ENCODE data around the gene SHF.

SHF gene

GRCh38 chr15:45168751-45169551, 18.8 kb downstream of the SHF start:
- no peak overlapping the region for H3K4me3 ChIP-seq (ENCODE audit: extremely low read depth, insufficient read depth, low read length, poor library complexity, severe bottlenecking)
- 90 to 93% methylated on average over 4 to 6 of the region's 9 CpGs for WGBS, 2 experiments (ENCODE audit: insufficient coverage in 2 of 2)
- peaks cover 4% of the 10 kb centered on the region for H3K4me1 ChIP-seq (ENCODE audit: control insufficient read depth, insufficient read depth, low read length, poor library complexity, severe bottlenecking)
- H3K36me3 ChIP-seq (ENCODE audit: control insufficient read depth, insufficient read depth, low read length): no peaks in the 10 kb centered on the region
- H3K27ac ChIP-seq (ENCODE audit: low read depth, low read length, severe bottlenecking): no peak overlapping the region
- H3K9me3 ChIP-seq (ENCODE audit: control insufficient read depth, low read length): no peaks in the 10 kb centered on the region

DNA sequence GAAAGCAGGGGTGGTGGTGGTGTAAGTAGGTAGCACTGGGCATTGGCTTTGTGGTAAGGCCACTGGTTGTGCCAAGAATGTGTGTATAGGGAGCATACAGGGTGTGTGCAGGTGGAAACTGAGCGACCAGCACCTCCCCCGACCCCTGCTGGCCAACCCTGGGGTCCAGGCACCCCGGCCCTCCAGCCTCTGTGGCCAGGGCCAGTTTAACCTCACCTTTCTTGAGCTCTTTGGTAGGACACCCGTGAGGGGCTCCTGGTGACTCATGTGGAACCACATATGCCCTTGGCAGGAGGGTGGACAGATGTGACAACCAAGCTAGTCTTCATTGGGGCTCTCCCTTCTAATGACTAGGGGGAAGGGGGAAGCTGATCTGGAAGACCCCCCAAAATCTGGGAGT, 19.5 kb downstream of the SHF start:
- Histone ChIP-seq H3K36me3 (ENCODE audit: control insufficient read depth, insufficient read depth, low read length) (no peaks in the 10 kb centered on the region), H3K27ac (ENCODE audit: low read depth, low read length, severe bottlenecking) (peak overlapping the region; percentile 99), H3K4me3 (ENCODE audit: extremely low read depth, insufficient read depth, low read length, poor library complexity, severe bottlenecking) (no peak overlapping the region), H3K9me3 (ENCODE audit: control insufficient read depth, low read length) (no peaks in the 10 kb centered on the region), H3K4me1 (ENCODE audit: control insufficient read depth, insufficient read depth, low read length, poor library complexity, severe bottlenecking) (peaks cover 4% of the 10 kb centered on the region)
- WGBS, 2 experiments (ENCODE audit: insufficient coverage in 2 of 2): 89 to 96% methylated on average over 3 of the region's 4 CpGs

DNA sequence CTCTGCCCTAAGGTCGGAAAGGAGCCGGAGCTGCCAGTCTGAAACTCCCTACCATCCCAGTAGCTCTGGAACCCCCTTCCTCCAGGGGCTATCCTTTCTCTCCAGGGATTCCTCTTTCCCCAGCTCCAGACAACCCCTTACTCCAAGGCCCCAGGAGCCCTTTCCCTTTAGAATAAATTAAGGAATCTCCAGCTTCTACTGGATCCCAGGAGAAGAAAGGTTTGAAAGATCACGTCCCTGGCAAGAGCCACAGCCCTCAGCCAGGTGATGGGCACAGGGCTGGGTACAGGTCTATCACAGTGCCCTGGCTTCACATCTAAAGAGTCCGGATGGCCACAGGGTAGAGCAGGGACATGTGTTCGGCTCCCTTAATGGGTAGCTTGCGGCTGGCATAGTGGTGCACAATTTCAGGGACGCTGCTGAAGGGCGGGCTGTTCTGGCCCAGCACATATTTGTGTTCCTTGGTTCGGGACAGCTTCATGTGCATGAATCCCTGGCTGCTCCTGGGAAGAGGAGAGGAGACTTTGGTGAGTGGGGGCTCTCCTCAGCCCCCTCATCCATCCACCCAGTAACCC, 20.0 kb downstream of the SHF start:
- Histone ChIP-seq H3K9me3 (ENCODE audit: control insufficient read depth, low read length) (no peaks in the 10 kb centered on the region), H3K4me3 (ENCODE audit: extremely low read depth, insufficient read depth, low read length, poor library complexity, severe bottlenecking) (no peak overlapping the region), H3K36me3 (ENCODE audit: control insufficient read depth, insufficient read depth, low read length) (no peaks in the 10 kb centered on the region), H3K4me1 (ENCODE audit: control insufficient read depth, insufficient read depth, low read length, poor library complexity, severe bottlenecking) (peaks cover 8% of the 10 kb centered on the region), H3K27ac (ENCODE audit: low read depth, low read length, severe bottlenecking) (peak overlapping the region; percentile 99)
- 84 to 93% methylated on average over 5 to 8 of the region's 9 CpGs for WGBS, 2 experiments (ENCODE audit: insufficient coverage in 2 of 2)

- peak overlapping the region; percentile 99 for H3K27ac ChIP-seq (ENCODE audit: low read depth, low read length, severe bottlenecking)
- no peaks in the 10 kb centered on the region for H3K36me3 ChIP-seq (ENCODE audit: control insufficient read depth, insufficient read depth, low read length)
- no peaks in the 10 kb centered on the region for H3K9me3 ChIP-seq (ENCODE audit: control insufficient read depth, low read length)
- peak overlapping the region; percentile 42 for H3K4me3 ChIP-seq (ENCODE audit: extremely low read depth, insufficient read depth, low read length, poor library complexity, severe bottlenecking)
- 0 to 1% methylated on average over 22 to 55 of the region's 79 CpGs for WGBS, 2 experiments (ENCODE audit: insufficient coverage in 2 of 2)
- peaks cover 12% of the 10 kb centered on the region for H3K4me1 ChIP-seq (ENCODE audit: control insufficient read depth, insufficient read depth, low read length, poor library complexity, severe bottlenecking)
These were observed 20.7 kb downstream of the SHF start for GRCh38 chr15:45166834-45167630.

- Histone ChIP-seq H3K27ac (ENCODE audit: low read depth, low read length, severe bottlenecking) (no peak overlapping the region), H3K36me3 (ENCODE audit: control insufficient read depth, insufficient read depth, low read length) (no peaks in the 10 kb centered on the region), H3K4me3 (ENCODE audit: extremely low read depth, insufficient read depth, low read length, poor library complexity, severe bottlenecking) (no peak overlapping the region), H3K9me3 (ENCODE audit: control insufficient read depth, low read length) (no peaks in the 10 kb centered on the region), H3K4me1 (ENCODE audit: control insufficient read depth, insufficient read depth, low read length, poor library complexity, severe bottlenecking) (peaks cover 12% of the 10 kb centered on the region)
- WGBS, 2 experiments (ENCODE audit: insufficient coverage in 2 of 2): 83 to 93% methylated on average over 3 of the region's 5 CpGs
These were observed 22.2 kb downstream of the SHF start for GRCh38 chr15:45165536-45165935.

- H3K4me3 ChIP-seq (ENCODE audit: extremely low read depth, insufficient read depth, low read length, poor library complexity, severe bottlenecking): no peak overlapping the region
- peaks cover 12% of the 10 kb centered on the region for H3K4me1 ChIP-seq (ENCODE audit: control insufficient read depth, insufficient read depth, low read length, poor library complexity, severe bottlenecking)
- H3K27ac ChIP-seq (ENCODE audit: low read depth, low read length, severe bottlenecking): no peak overlapping the region
- no peaks in the 10 kb centered on the region for H3K36me3 ChIP-seq (ENCODE audit: control insufficient read depth, insufficient read depth, low read length)
- no CpG with 5 or more reads among the region's 1 CpG for WGBS, 2 experiments (ENCODE audit: insufficient coverage in 2 of 2)
- no peaks in the 10 kb centered on the region for H3K9me3 ChIP-seq (ENCODE audit: control insufficient read depth, low read length)
These were observed 22.9 kb downstream of the SHF start for GRCh38 chr15:45164914-45165313.

DNA sequence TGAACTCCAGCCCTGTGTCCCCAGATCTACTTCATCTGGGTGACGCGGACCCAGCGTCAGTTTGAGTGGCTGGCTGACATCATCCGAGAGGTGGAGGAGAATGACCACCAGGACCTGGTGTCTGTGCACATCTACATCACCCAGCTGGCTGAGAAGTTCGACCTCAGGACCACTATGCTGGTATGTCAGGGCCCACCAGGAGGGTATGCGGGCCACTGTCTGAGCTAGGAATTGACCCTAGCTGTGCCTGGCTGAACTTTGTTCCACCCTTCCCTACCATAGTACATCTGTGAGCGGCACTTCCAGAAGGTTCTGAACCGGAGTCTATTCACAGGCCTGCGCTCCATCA, 24.3 kb downstream of the SHF start:
- no peak overlapping the region for H3K4me3 ChIP-seq (ENCODE audit: extremely low read depth, insufficient read depth, low read length, poor library complexity, severe bottlenecking)
- WGBS, 2 experiments (ENCODE audit: insufficient coverage in 2 of 2): 83 to 87% methylated on average over 8 to 9 of the region's 9 CpGs
- no peaks in the 10 kb centered on the region for H3K36me3 ChIP-seq (ENCODE audit: control insufficient read depth, insufficient read depth, low read length)
- H3K4me1 ChIP-seq (ENCODE audit: control insufficient read depth, insufficient read depth, low read length, poor library complexity, severe bottlenecking): peaks cover 12% of the 10 kb centered on the region
- no peaks in the 10 kb centered on the region for H3K9me3 ChIP-seq (ENCODE audit: control insufficient read depth, low read length)
- H3K27ac ChIP-seq (ENCODE audit: low read depth, low read length, severe bottlenecking): no peak overlapping the region

DNA sequence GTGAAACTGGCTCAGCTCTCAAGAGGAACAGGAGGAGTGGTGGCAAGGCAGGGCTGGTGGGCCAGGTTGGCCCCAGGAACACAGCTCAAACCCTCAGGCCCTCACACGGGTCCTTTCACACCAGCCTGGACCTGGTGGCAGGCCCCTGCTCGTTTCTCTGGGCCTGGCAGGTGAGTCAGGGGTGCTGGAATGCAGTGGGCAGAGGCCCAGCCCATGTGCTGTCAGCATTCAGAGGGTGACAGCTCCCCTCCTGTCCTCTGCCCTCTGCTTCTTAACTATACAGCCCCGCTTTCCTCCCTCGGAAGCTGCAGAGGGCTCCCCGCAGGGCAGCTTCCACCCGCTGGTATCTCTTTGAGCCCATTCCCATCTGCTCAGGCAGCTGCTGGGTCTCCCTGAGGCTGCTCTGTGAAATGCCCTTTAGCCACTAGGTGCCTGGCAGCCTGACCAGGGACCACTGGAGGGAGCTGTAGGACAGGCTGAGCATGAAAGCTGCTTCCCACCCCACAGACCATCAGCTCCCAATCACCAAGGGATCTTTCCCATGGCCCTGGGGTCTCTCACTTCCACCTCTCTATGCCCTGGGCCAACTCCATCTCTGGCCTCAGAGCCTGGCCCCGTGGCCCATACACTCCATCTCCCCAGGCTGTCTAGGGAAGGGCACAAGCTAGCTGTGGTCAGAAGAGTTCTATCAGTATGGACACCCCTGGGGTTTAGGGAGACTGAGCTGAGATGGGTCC, 24.8 kb downstream of the SHF start:
- 3 to 5% methylated on average over 5 of the region's 7 CpGs for whole genome bisulfite sequencing, 2 experiments (ENCODE audit: insufficient coverage in 2 of 2)
- no peaks in the 10 kb centered on the region for H3K9me3 ChIP-seq (ENCODE audit: control insufficient read depth, low read length)
- no peaks in the 10 kb centered on the region for H3K36me3 ChIP-seq (ENCODE audit: control insufficient read depth, insufficient read depth, low read length)
- peaks cover 12% of the 10 kb centered on the region for H3K4me1 ChIP-seq (ENCODE audit: control insufficient read depth, insufficient read depth, low read length, poor library complexity, severe bottlenecking)
- no peak overlapping the region for H3K27ac ChIP-seq (ENCODE audit: low read depth, low read length, severe bottlenecking)
- no peak overlapping the region for H3K4me3 ChIP-seq (ENCODE audit: extremely low read depth, insufficient read depth, low read length, poor library complexity, severe bottlenecking)

GRCh38 chr15:45161666-45162065, 26.1 kb downstream of the SHF start:
- WGBS, 2 experiments (ENCODE audit: insufficient coverage in 2 of 2): 94 to 95% methylated on average over 14 of the region's 14 CpGs
- Histone ChIP-seq H3K9me3 (ENCODE audit: control insufficient read depth, low read length) (no peaks in the 10 kb centered on the region), H3K4me3 (ENCODE audit: extremely low read depth, insufficient read depth, low read length, poor library complexity, severe bottlenecking) (no peak overlapping the region), H3K36me3 (ENCODE audit: control insufficient read depth, insufficient read depth, low read length) (no peaks in the 10 kb centered on the region), H3K27ac (ENCODE audit: low read depth, low read length, severe bottlenecking) (no peak overlapping the region), H3K4me1 (ENCODE audit: control insufficient read depth, insufficient read depth, low read length, poor library complexity, severe bottlenecking) (peaks cover 16% of the 10 kb centered on the region)

GRCh38 chr15:45157974-45158373, 29.8 kb downstream of the SHF start:
- H3K27ac ChIP-seq (ENCODE audit: low read depth, low read length, severe bottlenecking): no peak overlapping the region
- no peaks in the 10 kb centered on the region for H3K36me3 ChIP-seq (ENCODE audit: control insufficient read depth, insufficient read depth, low read length)
- H3K4me1 ChIP-seq (ENCODE audit: control insufficient read depth, insufficient read depth, low read length, poor library complexity, severe bottlenecking): peaks cover 16% of the 10 kb centered on the region
- no peak overlapping the region for H3K4me3 ChIP-seq (ENCODE audit: extremely low read depth, insufficient read depth, low read length, poor library complexity, severe bottlenecking)
- H3K9me3 ChIP-seq (ENCODE audit: control insufficient read depth, low read length): no peaks in the 10 kb centered on the region
- WGBS, 2 experiments (ENCODE audit: insufficient coverage in 2 of 2): 0 to 33% methylated on average over 1 of the region's 1 CpG

Data from mesodermal cell (in vitro differentiated cells).